GM21526 (cell line): Measurements from ENCODE around the gene FAM168B.

Source experiments
- ATAC-seq: cut with Tn5 transposase; IDR thresholded peaks from one replicate; pipeline ENCODE4 v1.9.1; 2021; ENCODE audit warnings: moderate library complexity; ENCODE audit not compliant: unreplicated experiment, low FRiP score

Gene FAM168B

DNA sequence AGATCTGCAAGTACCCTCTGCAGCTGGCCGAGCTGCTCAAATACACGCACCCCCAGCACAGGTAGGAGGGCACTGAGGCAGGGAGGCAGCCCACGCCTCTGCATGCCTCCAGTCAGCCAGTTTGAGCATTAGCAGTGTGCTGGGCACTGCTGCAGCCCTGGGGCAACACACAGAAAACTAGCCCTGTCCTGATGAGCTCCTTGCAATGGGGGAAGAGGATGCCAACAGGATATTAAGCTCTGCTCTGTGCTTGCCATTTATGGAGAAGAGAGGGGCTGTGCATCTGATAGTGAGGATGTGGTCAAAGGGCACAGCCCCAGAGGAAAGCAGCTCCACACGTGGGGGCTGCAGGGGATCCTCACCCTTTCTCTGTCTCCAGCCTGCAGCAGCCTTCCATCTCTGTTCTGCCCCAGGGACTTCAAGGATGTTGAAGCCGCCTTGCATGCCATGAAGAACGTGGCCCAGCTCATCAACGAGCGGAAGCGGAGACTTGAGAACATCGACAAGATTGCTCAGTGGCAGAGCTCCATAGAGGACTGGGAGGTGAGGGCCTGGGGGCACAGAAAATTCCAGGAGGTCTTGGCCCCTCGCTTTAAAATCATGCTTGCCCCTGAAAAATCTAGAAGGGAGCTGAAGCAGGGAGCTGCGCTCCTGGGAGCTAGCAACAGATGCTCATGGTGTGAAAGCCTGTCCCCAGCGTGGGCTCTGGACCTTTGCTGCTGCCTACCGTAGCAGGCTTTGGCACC, 51.7 kb downstream of the FAM168B start:
- ATAC-seq: no peak

DNA sequence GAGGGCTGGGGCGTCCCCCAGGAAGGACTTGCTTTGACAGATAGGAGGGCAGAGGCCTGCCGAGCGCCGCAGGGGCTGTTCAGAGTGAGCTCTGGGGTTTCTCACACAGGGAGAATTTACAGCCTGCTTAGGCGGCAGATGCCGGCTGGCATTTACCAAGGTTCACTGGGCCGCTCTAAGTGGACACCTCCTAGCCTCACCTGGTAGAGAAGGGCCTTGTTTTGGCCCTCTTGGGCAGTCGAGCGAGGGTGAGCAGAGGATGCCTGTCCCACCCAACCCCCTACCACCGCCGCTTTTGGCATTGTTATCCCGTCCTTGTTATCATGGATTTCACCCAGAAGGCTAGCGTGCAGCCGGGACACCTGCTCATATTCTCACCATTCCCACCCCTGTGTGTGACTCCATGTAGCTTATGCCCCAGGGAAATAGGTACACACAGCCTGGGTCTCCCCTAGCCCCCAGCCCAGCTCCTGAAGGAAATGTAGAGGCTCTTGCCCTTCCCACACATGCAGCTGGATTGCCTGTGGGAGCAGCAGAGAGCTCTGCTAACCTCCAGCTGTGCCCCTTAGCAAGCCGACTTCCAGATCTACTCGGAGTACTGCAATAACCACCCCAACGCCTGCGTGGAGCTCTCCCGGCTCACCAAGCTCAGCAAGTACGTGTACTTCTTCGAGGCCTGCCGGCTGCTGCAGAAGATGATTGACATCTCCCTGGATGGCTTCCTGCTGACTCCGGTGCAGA, 52.4 kb downstream of the FAM168B start:
- no peak for ATAC-seq

DNA sequence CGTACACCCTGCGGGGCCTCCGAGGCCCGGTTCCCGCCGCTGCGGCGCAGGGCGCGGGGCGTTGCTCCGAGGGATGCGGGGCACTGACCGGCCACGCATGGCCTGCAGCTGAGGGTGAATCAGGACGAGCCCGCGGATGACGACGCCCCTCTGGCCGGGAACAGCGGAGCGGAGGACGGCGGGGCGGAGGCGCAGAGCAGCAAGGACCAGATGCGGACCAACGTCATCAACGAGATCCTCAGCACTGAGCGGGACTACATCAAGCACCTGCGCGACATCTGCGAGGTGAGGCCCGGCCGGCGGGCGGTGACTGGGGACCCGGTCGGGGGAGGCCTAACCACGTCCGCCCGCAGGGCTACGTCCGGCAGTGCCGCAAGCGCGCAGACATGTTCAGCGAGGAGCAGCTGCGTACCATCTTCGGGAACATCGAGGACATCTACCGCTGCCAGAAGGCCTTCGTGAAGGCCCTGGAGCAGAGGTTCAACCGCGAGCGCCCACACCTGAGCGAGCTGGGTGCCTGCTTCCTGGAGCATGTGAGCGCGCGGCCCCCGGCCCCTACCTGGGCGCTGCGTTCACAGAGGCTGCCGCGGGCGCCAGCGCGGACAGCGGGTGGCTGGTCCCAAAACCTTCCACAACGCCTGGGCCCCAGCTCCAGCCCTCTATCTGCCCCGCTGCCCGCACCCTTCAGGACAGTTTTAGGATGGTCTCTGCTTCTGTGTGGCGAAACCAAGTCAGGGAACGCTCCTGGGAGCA, 53.2 kb downstream of the FAM168B start:
- no peak for ATAC-seq

DNA sequence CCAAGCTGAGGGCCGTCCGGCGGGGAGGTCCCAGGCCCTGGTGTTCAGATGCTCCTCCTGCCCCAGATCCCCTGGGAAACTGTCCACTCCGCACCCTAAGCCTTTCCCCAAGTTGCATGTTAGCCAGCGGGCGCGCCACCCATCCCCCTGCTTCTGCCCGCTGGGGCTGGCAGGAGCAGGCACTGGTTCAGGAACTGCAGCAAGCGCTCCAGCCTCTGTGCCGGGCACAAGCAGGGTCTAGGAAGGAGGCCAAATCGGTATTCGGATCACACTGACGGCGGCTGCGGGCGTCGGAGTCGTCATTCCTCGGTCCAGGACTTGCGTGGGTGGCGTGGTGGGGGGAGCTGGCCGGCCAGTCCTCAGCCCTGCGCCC, 53.7 kb downstream of the FAM168B start:
- ATAC-seq: no peak

DNA sequence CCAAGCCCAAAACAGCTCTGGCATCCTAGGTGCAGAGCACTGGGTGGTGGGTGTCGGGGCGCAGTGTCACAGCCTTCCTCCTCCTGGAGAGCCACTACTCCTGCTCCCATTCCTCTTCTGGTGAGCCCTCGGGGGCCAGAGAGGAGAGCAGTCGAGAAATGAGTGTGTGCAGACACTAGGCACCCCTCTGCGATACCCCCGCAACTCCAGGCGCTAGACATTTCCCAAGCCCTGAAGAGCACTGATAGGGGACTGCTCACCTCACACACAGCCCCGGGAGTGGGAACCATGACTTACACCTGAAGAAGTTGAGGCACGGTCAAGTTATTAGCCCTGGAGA, 54.2 kb downstream of the FAM168B start:
- no peak for ATAC-seq

DNA sequence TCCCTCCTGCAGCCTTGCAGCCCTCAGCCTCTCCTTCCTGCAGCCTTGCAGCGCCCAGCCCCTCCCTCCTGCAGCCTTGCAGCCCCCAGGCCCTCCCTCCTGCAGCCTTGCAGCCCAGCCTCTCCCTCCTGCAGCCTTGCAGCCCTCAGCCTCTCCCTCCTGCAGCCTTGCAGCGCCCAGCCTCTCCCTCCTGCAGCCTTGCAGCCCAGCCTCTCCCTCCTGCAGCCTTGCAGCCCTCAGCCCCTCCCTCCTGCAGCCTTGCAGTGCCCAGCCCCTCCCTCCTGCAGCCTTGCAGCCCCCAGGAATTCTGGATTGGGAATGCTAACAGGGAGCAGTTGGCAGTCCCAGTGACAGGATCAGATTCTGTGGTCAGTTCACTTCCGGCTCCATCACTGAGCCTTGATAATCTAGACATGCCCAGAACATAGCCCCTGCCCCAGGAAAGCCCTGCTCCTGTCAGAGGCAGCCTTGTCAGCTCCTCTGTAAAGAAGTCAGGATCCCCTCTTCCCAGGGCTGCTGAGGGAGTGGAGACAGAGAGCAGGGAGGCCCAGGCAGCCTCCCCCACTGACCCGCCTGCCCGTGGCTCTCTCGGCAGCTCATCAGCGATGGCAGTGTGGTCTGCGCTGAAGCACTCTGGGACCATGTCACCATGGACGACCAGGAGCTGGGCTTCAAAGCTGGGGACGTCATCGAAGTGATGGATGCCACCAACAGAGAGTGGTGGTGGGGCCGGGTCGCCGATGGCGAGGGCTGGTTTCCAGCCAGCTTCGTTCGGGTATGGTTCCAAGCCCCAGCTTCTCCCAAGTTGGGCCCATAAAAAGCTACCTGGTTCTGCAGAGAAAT, 54.8 kb downstream of the FAM168B start:
- ATAC-seq: no peak

DNA sequence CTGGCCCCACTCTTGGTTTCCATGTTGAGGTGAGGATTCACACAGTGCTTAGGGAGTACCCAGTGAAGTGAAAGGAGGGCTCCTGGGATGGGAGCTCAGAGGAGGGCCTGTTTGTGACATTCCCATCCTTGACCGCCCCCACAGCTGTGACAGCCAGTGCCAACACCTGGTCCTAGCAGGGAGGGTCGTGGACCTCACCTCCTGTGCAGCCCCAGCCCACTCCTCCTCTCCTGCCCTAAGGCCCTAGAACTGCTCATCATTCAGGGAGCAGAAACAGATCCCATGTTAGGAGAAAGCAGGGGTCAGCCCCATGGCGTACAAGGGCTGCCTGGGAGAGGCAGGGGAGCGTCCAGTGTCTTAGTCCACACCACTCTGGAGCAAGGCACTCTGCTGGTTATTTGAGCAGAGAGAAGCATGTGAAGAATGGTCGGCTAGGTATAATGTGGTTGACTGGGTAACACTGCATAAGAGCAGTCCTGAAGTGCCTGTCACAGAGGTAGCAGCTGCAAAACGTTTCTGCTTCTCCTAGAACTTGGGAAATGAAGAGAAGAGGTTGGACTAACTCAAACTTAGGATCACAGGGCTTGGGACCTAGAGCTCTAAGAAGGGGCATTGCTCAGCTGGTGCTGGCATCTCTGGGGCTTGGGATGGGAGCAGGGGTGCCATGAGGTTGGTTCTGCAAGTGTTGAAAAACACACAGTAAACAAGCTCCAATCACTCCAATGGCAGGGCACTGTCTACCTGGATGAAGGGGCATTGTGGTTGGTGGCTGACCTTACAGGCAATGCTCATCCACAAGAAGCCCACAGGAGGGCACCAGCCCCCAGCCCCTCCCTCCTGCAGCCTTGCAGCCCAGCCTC, 55.6 kb downstream of the FAM168B start:
- no peak for ATAC-seq

DNA sequence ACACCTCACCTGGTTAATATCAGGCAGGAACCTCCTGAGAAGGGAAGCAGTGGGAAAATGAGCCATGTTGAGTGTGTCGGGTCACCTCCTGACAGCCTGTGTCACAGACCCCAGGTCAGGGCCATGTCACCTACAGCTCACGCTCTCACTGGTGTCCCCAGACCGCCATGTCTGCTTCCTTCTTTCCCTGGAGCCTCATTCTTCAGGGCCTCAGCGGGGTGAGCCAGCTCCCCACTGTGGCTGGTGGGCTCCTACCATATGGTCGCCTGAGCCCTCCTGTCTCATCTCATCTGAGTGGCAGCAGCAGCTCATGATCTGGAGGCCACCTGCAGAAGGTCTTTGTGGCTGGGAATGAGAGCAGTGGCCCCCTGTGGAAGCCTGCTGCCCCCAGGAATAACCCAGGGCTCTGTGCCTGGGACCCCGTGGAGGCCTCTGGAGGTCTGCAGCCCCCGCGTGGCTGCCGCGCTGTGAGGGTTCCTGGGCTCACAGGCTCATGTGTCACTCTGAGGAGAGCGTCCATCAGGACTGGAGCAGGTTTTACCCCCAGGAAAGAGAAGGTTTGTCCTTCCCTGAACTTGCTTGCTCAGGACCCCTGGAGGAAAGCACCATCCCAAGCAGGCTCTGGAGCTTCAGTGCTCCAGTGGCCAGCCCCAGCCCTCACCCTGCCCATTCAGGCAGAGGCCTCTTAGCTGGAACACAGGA, 56.4 kb downstream of the FAM168B start:
- no peak for ATAC-seq

DNA sequence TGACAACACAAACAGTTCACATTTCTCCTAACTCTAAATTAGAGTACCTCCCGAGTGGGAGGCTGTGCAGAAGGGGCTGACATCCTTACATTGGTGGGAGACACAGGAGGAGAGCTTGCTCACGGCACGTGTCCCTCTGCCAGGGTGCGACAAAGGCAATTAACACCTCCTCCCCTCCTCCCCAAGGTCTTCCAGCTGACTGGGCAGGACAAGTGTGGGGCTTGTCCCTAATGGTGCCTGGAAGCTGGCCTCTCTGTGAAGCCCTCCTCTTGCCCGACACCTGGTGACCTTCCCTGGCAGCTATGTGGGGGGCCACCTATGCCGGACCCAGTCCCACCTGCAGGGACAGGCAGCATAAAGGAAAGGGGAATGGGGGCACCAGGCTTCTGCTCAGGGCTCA, 57.0 kb downstream of the FAM168B start:
- no peak for ATAC-seq

DNA sequence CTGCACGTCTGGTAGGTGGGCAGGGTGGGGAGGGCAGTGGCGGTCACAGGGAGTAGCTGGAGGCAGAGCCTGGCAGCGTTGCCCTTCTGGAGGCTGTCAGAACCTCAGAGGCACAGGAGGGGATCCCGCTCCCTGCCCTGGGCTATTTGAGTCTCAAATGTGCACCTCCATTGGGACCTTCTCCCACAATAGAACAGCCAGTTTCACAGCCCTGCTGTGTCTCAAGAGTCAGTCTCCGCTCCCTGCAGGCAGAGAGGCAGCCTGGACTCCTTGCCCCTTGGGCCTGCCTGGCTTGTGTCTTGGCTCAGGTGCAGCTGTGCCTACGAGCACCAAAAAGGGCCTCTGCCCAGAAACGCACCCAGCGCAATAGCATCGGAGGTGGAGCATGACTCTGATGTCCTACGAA, 57.4 kb downstream of the FAM168B start:
- no peak for ATAC-seq

DNA sequence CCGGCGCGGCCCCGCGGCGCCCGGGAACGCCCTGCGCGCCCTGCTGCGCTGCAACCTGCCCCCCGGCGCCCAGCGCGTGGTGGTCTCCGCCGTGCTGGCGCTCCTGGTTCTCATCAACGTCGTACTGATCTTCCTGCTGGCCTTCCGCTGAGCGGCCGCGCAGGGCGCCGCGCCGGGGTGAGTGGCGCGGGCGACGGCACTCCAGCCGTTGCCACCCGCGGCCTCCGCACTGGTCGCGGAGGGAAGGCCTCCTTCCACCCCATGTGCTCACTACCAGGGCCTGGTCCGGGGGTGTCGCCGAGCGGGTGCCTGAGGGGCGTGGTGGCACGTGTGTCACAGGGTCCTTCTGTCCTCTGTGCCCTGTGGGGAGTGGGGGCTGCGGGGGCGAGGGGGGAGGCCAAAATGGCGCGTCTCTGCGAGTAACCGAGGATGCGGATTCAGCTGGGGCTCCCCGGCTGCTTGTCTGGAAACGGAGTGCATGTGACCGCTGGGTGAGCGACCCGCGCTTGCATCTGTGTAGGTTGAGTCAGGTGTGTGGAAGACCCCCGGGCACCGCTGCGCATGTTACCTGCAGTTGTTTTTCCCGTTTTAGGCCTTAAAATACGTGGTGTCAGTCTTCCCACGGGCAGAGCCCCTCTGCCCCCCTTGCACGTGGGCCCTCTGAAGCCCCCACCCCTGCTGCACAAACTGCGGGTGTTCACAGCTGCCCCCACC, 58.0 kb downstream of the FAM168B start:
- no peak for ATAC-seq

DNA sequence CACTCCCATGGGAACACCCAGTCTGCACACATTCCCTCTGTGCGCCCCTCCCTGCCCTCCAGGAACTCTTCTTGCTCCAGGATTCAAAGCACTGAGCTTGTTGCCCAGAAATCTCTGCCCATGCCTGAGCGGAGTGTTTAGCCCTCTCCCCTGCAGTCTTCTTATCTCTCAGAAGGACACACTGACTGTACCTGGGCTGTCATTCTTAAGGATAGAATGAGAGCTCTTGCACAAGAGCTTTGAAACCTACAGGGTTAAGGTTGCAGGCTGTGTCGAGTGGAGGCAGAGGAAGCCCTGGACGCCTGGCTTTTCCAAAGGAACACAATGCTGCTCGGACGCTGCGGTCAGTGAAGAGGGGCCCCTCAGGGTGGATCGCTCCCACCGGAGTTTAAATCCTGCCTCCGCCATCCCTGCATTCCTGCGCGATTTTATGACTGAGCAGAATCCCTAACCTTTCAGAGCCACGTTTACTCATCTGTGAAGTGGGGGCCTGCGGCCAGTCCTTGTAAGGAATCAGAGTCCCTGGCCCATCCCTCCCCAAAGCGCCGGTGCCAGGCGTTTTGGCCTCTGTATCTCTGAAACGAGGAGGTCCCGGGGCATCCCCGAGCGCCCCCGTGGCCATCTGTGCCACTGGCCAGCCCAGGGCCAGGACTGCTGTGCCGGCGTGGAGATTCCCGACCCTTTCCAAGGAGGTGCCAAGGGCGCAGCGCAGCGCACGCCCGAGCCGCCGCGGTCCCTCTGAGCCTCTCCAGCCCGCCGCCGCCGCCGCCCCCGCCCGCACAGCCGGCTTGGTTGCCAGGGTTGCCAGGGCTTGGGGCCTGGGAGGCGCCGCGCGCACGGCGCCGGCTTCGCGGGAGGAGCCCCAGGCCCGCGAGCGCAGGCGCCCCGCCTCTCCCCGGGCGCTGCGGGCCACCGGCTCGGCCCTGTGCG, 58.9 kb downstream of the FAM168B start:
- ATAC-seq: no peak

DNA sequence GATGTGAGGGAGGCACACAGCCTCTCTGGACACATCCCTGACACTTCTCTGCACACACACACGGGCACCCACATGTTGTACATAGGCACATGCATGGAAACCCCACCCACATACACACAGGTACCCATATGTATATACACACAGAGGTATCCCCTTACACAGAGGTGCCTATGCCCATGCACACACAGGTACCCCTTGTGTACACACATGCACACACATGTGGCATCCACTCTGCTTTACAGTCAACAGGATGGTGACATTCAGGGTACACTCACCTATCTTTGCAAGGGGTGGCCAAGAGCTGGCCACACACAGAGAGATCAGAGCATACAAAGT, 59.5 kb downstream of the FAM168B start:
- ATAC-seq: no peak

DNA sequence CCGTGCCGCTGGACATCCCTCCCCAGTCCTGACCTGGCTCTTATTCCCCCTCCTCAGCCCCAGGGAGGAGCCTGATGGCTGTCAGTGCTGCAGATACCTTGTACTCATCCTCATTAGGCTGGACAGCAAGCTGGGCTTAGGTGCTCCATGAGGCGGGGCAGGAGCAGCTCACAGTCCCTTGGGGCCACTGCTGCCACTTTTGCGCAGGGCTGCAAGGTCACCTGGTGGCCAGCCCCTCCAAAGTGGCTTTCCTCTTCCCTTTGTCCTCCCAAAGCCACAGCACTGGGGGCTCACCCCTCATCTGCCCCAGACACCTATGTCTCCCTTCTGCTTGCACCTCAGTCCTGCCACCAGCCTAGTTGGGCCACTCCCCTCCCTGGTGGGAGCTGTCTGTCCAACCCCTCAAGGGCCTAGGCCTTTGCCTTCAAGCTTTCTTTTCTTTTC, 60.8 kb downstream of the FAM168B start:
- ATAC-seq: no peak

DNA sequence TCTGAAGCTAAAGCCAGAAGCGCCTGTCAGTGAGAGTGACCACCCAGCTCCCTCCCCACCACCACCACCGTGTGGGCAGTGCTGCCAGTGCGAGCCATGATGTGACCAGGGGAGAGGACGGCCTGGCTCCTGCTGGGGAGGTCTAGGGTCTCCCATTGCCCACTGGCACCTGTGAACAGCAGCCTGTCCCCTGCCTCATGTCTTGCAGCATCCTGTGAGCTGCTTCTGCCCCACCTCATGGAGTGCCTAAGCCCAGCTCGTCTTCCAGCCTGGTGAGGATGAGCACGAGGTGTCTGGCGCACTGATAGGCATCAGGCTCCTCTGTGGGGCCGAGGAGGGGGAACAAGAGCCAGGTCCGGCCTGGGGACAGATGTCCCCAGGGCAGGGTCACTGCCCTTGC, 61.4 kb downstream of the FAM168B start:
- ATAC-seq: no peak

DNA sequence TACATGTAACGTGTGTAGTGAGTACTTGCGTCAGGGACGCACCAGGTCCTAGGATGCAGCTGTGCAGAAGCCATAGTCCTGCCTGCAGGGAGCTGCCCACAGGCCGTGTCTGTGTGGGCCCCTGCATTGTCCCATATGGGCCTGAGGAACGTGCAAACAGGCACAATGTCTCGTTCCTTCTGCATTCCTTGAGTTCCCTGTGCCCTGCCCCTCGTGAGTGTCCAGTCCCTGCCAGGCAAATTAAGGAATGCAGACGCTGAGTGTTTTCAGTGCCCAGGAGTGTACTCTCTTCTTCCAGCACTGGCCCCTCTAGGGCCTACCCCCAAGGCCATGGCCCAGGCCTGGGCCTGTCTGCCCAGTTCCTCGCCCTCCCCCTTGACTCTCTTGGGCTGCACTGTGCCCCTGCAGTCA, 61.8 kb downstream of the FAM168B start:
- ATAC-seq: no peak

DNA sequence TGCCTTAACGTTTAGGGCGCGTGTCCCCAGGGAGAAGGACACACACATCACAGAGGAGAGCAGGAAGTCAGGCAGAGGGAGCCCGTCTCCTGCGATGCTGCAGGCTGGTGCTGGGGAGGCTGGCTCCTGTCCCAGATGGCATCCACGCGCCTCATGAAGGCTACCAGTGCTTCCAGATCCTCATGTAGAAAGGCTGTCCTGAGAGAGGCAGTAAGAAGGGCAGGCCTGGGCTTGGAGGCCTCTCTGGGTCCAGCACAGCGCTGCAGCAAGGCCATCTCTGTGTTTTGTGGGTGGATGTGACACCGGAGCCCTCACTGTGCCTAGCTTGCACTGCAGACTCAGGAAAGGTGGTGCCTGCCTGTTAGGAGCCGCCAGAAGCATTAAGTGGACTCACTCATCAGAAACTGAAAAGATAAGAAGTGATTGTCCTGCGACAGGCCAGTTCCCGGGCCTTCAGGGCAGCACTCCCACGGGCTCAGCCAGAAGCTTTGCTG, 62.7 kb downstream of the FAM168B start:
- no peak for ATAC-seq
